ENCODE results near the gene PPP1CB. TPM values are rescaled to one million over a fixed set of nuclear protein-coding genes. Genes with fewer than 3 reads are reported as not detected.
"Not testable (repeated sequence)": the region's sequence is repeated elsewhere in the genome, so short reads cannot be mapped to it uniquely, and the experiment has no call there.

Gene PPP1CB
- total RNA-seq, 1 donor from 2014 or later: 429 TPM

- intact Hi-C loops (cut with DNase I): no loop called here
- ATAC-seq (ENCODE audit: poor library complexity) (no peak), DNase-seq (no peak)
Measured at GRCh38 chr2:28766070-28766469, 14.4 kb downstream of the PPP1CB start.

GRCh38 chr2:28767337-28767736, 15.7 kb downstream of the PPP1CB start:
- intact Hi-C loops (cut with DNase I): no loop called here
- no peak for DNase-seq
- no peak for ATAC-seq (ENCODE audit: poor library complexity)

GRCh38 chr2:28768422-28768821, 16.8 kb downstream of the PPP1CB start:
- ATAC-seq (ENCODE audit: poor library complexity) (no peak), DNase-seq (no peak)
- intact Hi-C loops (cut with DNase I): no loop called here

DNA sequence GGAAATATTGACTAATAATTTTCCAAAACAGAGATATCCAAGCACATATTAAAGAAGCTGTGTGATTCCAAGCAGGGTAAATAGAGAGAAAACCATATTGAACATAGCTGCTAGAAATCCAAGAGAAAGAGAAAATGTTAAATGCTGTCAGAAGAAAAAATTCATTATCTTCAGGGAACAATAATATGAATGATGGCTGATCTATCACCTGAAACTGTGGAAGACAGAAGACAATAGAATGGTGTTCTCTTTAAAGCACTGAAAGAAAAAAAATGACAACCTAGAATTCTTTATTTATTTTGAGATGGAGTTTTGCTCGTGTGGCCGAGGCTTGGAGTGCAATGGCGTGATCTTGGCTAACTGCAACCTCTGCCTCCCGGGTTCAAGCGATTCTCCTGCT, 17.3 kb downstream of the PPP1CB start:
- ATAC-seq (ENCODE audit: poor library complexity) (no peak), DNase-seq (no peak)
- intact Hi-C loops (cut with DNase I): no loop called here

GRCh38 chr2:28772351-28772750, 20.7 kb downstream of the PPP1CB start:
- no peak for DNase-seq
- no peak for ATAC-seq (ENCODE audit: poor library complexity)
- intact Hi-C loops (cut with DNase I): no loop called here

GRCh38 chr2:28776471-28776870, 24.8 kb downstream of the PPP1CB start:
- ATAC-seq (ENCODE audit: poor library complexity) (no peak), DNase-seq (no peak)
- intact Hi-C loops (cut with DNase I): no loop called here

DNA sequence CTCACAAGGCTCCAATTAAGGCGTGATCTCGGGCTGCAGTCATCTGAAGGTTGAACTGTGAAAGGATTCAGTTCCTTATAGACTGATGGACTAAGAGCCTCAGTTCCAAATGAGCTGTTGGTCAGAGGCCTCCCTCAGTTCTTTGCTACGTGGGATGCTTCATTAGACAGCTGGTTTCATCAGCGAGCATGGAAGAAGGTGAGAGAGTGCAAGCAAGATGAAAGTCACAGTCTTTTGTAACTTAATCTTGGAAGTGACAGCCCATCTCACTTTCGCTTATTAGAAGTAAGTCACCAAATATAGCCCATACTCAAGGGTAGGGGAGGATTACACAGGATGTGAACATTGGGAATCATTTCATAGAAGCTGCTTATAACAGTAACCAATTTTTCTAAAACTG, 26.8 kb downstream of the PPP1CB start:
- ATAC-seq (ENCODE audit: poor library complexity) (no peak), DNase-seq (no peak)
- intact Hi-C loops (cut with DNase I): no loop called here

DNA sequence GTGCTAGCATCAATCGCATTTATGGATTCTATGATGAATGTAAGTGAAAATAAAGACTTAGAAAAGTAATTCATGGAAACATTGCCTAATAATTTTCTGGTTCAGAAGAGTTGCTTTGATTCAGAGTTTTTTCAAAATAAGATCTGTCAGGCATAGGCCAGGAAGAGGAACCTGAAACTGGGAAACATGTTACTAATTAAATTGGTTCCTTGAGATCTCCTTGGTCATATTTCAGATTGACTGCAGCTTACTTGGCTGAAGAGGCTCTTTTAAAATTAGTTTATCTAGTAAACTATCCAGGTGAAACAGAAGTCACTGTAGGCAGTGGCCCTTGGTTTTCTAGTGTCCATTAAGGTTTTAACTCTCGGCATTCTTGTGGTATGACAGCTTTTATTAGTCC, 27.4 kb downstream of the PPP1CB start:
- DNase-seq: no peak
- no peak for ATAC-seq (ENCODE audit: poor library complexity)
- intact Hi-C loops (cut with DNase I): no loop called here

- no peak for ATAC-seq (ENCODE audit: poor library complexity)
- DNase-seq: no peak
- intact Hi-C loops (cut with DNase I): no loop called here
Measured at GRCh38 chr2:28780496-28780895, 28.9 kb downstream of the PPP1CB start.

- no peak for ATAC-seq (ENCODE audit: poor library complexity)
- no peak for DNase-seq
- intact Hi-C loops (cut with DNase I): no loop called here
Measured at GRCh38 chr2:28782423-28782822, 30.8 kb downstream of the PPP1CB start.

DNA sequence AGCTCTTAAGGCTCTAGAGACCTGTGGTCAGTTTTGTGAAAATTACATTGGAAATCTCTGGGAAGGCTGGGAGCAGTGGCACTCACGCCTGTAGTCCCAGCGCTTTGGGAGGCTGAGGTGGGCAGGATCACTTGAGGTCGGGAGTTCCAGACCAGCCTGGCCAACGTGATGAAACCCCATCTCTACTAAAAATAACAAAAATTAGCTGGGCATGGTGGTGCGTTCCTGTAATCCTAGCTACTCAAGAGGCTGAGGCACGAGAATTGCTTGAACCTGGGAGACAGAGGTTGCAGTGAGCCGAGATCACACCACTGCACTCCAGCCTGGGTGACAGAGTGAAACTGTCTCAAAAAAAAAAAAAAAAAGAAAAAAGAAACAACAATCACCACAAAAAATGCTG, 32.9 kb downstream of the PPP1CB start:
- intact Hi-C loops (cut with DNase I); ATAC-seq (ENCODE audit: poor library complexity); DNase-seq: not testable (repeated sequence)

- intact Hi-C loops (cut with DNase I): no loop called here
- DNase-seq (no peak), ATAC-seq (ENCODE audit: poor library complexity) (peak; percentile 27)
Measured at GRCh38 chr2:28796620-28797019, 45.0 kb downstream of the PPP1CB start.

- ATAC-seq (ENCODE audit: poor library complexity) (no peak), DNase-seq (no peak)
- intact Hi-C loops (cut with DNase I): no loop called here
Measured at GRCh38 chr2:28801726-28802125, 50.1 kb downstream of the PPP1CB start.

DNA sequence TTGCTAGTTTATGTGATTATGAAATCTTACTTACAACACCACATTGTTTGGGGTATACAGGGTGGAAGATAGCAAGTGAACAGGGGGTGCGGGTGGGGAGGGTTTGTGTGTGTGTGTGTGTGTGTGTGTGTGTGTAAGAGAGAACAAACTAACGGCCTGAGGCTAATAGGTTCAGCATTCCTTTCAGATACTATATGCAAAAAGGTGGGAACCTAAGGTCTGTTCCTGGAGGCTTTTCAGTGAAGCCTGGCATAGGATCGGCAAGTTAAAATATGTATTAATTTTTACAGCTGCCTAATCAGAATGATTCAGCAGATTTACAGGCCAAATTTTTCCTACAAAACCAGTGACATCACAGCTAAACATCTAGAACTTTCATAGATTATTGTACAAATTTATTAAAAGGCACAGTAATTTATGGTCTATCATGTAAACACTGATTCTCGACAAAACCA, 51.4 kb downstream of the PPP1CB start:
- intact Hi-C loops (cut with DNase I): no loop called here
- DNase-seq: no peak
- no peak for ATAC-seq (ENCODE audit: poor library complexity)

GRCh38 chr2:28809927-28810326, 58.3 kb downstream of the PPP1CB start:
- intact Hi-C loops (cut with DNase I): no loop called here
- DNase-seq (no peak), ATAC-seq (ENCODE audit: poor library complexity) (no peak)

GRCh38 chr2:28810384-28811285, 59.0 kb downstream of the PPP1CB start, which contains the start of gene SPDYA:
Gene SPDYA, plus strand, starts transcription at chr2:28810834. Its CDS starts 5,181 bp downstream, at chr2:28816015.
- ATAC-seq (ENCODE audit: poor library complexity) (peak; percentile 97), DNase-seq (peak; percentile 84)
- intact Hi-C loops (cut with DNase I): no loop called here

DNA sequence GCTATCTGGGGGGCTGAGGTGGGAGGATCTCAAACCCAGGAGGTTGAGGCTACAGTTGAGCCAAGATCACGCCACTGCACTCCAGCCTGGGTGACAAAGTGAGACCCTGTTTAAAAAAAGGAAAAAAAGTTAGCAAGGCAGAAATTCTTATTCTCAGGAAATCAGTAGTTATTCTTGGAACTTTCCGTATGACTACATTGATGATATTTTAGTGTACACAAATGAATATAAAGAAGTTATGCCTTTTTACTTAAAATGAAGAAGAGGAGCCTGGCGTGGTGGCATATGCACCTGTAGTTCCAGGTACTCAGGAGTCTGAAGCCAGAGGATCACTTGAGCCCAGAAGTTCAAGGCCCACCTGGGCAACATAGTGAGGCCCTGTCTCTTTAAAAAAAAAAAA, 66.4 kb downstream of the PPP1CB start:
- intact Hi-C loops (cut with DNase I): no loop called here
- DNase-seq (no peak), ATAC-seq (ENCODE audit: poor library complexity) (no peak)

- ATAC-seq (ENCODE audit: poor library complexity): peak; percentile 71
- DNase-seq: no peak
- intact Hi-C loops (cut with DNase I): no loop called here
Measured at GRCh38 chr2:28821295-28821958, 69.8 kb downstream of the PPP1CB start.

- intact Hi-C loops (cut with DNase I): no loop called here
- no peak for ATAC-seq (ENCODE audit: poor library complexity)
- no peak for DNase-seq
Measured at GRCh38 chr2:28822036-28822435, 70.4 kb downstream of the PPP1CB start.

GRCh38 chr2:28824207-28824606, 72.6 kb downstream of the PPP1CB start:
- intact Hi-C loops (cut with DNase I): no loop called here
- no peak for ATAC-seq (ENCODE audit: poor library complexity)
- DNase-seq: no peak

Measured in Right ventricle myocardium superior (tissue), 1 donor.